Caki2 (cell line): ENCODE measurements around the gene WAPL. TPM values are rescaled to one million over a fixed set of nuclear protein-coding genes. Genes with fewer than 3 reads are reported as not detected.

Experiments used
- DNase-seq: peaks from one replicate; pipeline ENCODE4 v3.0.0-alpha.2; 2015; ENCODE audit warnings: low read depth
- in situ Hi-C: cut with HindIII; loops from 2 replicates; pipeline ENCODE4 v1.10.0; 2016; ENCODE audit warnings: low sequenced_read_pairs, low pct_unique_long_range_greater_than_20kb, mixed read lengths
- total RNA-seq: library from RNA; depleted of rRNA; stranded (reverse); fragments of >200 nt; shearing (Covaris generic); gene quantifications from 2 replicates; pipeline ENCODE4 v1.2.3, GENCODE V29; 2014; ENCODE audit warnings: low replicate concordance

Gene WAPL
- total RNA-seq, 1 experiment from 2014 or later = 36.0 TPM

- DNase-seq = no peak
- in situ Hi-C loops = no loop called here
Measured at GRCh38 chr10:86489071-86489810, 32.4 kb downstream of the WAPL start.

GRCh38 chr10:86486856-86487255, 34.7 kb downstream of the WAPL start:
- in situ Hi-C loops = no loop called here

GRCh38 chr10:86483664-86484063, 37.9 kb downstream of the WAPL start:
- no peak for DNase-seq
- in situ Hi-C loops = no loop called here

More at GRCh38 chr10:86486856-86487255, 34.7 kb downstream of the WAPL start:
- no peak for DNase-seq

GRCh38 chr10:86481761-86482160, 39.8 kb downstream of the WAPL start:
- DNase-seq = no peak
- in situ Hi-C loops = no loop called here

- in situ Hi-C loops = no loop called here
- peak; percentile 22 for DNase-seq
Measured at GRCh38 chr10:86480571-86480970, 41.0 kb downstream of the WAPL start.

- in situ Hi-C loops = no loop called here
- DNase-seq = no peak
Measured at GRCh38 chr10:86472061-86472460, 49.5 kb downstream of the WAPL start.

- DNase-seq = no peak
- in situ Hi-C loops = no loop called here
Measured at GRCh38 chr10:86461963-86462804, 59.4 kb downstream of the WAPL start.

GRCh38 chr10:86451604-86451960, 70.0 kb downstream of the WAPL start:
- peak; percentile 85 for DNase-seq
- in situ Hi-C loops = no loop called here

- in situ Hi-C loops = no loop called here
- peak; percentile 56 for DNase-seq
Measured at GRCh38 chr10:86450806-86451603, 70.6 kb downstream of the WAPL start.

GRCh38 chr10:86449926-86450558, 71.5 kb downstream of the WAPL start:
- in situ Hi-C loops = no loop called here
- DNase-seq = no peak

GRCh38 chr10:86447432-86447831, 74.2 kb downstream of the WAPL start:
- no peak for DNase-seq
- in situ Hi-C loops = no loop called here

- in situ Hi-C loops = no loop called here
Measured at GRCh38 chr10:86446987-86447386, 74.6 kb downstream of the WAPL start.

GRCh38 chr10:86446440-86446839, 75.2 kb downstream of the WAPL start:
- no peak for DNase-seq
- in situ Hi-C loops = no loop called here

More at GRCh38 chr10:86446987-86447386, 74.6 kb downstream of the WAPL start:
- no peak for DNase-seq

GRCh38 chr10:86443936-86444335, 77.7 kb downstream of the WAPL start:
- in situ Hi-C loops = no loop called here
- DNase-seq = peak; percentile 46

- in situ Hi-C loops = no loop called here
- DNase-seq = peak; percentile 29
Measured at GRCh38 chr10:86443069-86443468, 78.5 kb downstream of the WAPL start.

- DNase-seq = peak; percentile 84
- in situ Hi-C loops = no loop called here
Measured at GRCh38 chr10:86440874-86441843, 80.4 kb downstream of the WAPL start.

GRCh38 chr10:86439544-86439943, 82.0 kb downstream of the WAPL start:
- peak; percentile 43 for DNase-seq
- in situ Hi-C loops = no loop called here
